ENCODE results near the gene SCP2D1. TPM values are rescaled to one million over a fixed set of nuclear protein-coding genes. Genes with fewer than 3 reads are reported as not detected.
A peak's percentile ranks its signal among the peaks of the same experiment; 100 is the strongest.

The SCP2D1 gene
- polyA plus RNA-seq, 1 of the 3 experiments (the other 2 are of a cell fraction) = not detected

DNA sequence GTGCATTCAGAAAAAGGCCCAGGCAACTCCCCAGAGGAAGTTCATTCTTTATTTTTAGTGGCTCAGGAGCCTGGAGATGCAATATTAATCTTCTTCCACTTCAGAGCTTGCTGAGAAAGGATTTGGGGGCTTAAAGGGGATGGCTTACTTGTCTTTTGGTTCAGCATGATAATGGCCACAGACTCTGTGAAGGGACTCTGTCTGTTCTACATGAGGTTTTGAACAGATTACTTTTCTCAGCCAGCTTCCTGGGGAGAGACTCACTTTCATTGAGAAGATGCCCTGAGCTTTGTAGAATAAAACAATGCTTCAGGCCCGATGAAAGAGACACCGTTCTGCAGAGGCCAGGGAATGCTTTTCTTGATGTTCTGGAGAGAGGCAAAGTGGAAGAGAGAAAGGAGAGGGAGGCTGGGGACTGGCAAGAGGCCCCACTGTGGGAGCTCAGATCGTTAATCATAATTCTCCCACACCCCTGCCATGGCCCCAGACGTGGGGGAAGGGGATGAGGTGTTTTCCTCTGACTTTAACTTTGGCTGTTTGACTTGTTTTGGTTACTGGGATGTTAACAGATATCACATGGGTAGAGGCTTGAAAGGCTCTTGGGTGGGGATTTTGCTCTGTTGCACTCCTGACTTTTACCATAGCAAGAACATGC, 19.1 kb downstream of the SCP2D1 start:
- TF ChIP-seq NRF1 (IDR thresholded peaks at IDR 0.05; ENCODE audit: low read depth, low read length) = no peak
- no peak for TF ChIP-seq YY1 (IDR thresholded peaks at IDR 0.05; ENCODE audit: low read depth)
- no peak for TF ChIP-seq FOSL2 (IDR thresholded peaks at IDR 0.05; ENCODE audit: borderline replicate concordance, low read depth)
- no peak for TF ChIP-seq NFIC (IDR thresholded peaks at IDR 0.05; ENCODE audit: borderline replicate concordance)
- TF ChIP-seq ELF1 (IDR thresholded peaks at IDR 0.05) = no peak
- no peak for TF ChIP-seq RCOR1 (IDR thresholded peaks at IDR 0.05; ENCODE audit: low read length)
- TF ChIP-seq, protein P1, sequence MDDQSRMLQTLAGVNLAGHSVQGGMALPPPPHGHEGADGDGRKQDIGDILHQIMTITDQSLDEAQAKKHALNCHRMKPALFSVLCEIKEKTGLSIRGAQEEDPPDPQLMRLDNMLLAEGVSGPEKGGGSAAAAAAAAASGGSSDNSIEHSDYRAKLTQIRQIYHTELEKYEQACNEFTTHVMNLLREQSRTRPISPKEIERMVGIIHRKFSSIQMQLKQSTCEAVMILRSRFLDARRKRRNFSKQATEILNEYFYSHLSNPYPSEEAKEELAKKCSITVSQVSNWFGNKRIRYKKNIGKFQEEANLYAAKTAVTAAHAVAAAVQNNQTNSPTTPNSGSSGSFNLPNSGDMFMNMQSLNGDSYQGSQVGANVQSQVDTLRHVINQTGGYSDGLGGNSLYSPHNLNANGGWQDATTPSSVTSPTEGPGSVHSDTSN (IDR thresholded peaks at IDR 0.05) = no peak
- TF ChIP-seq, protein P2, sequence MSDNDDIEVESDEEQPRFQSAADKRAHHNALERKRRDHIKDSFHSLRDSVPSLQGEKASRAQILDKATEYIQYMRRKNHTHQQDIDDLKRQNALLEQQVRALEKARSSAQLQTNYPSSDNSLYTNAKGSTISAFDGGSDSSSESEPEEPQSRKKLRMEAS (IDR thresholded peaks at IDR 0.05; ENCODE audit: low read depth) = no peak
- Histone ChIP-seq H2AFZ (ENCODE audit: low read depth) (peak overlapping the region; percentile 69; the same call in 1 of the 2 replicates), H3K36me3 (replicated peaks in 1 of 2; ENCODE audit: control insufficient read depth in 1 of 2, insufficient read depth in 2 of 2, low read length in 1 of 2) (no peaks in the 10 kb centered on the region), H3K4me3 (ENCODE audit: low read depth in 2 of 2, low read length in 1 of 2) (no peak overlapping the region), H3K27ac (ENCODE audit: low read depth in 2 of 2, low read length in 1 of 2) (peak overlapping the region in 1 of 2 experiments; percentile 62; a peak in 3 of 4 replicates), H3K9me3 (no peaks in the 10 kb centered on the region), H3K4me1 (ENCODE audit: control insufficient read depth in 1 of 2, insufficient read depth in 2 of 2, low read depth in 1 of 2, low read length in 1 of 2) (peaks cover 0 to 11% of the 10 kb centered on the region in 2 experiments; a peak in 1 of 4 replicates), H3K79me2 (ENCODE audit: insufficient read depth) (no peaks in the 10 kb centered on the region), H3K9ac (peak overlapping the region; percentile 35; the same call in 1 of the 2 replicates), H3K27me3 (ENCODE audit: insufficient read depth) (no peaks in the 10 kb centered on the region), H3K4me2 (peak overlapping the region; percentile 43), H3K9me2 (no peaks in the 10 kb centered on the region), H3F3A (replicated peaks; ENCODE audit: insufficient read depth) (peaks cover 13% of the 10 kb centered on the region), H4K20me1 (ENCODE audit: insufficient read depth) (no peaks in the 10 kb centered on the region)
- 23% methylated on average over 4 of the region's 4 CpGs for WGBS (ENCODE audit: low lambda C conversion rate)
- no peak for DNase-seq
- POLR2A ChIA-PET = no interaction called here
- CTCF ChIA-PET = no interaction called here

DNA sequence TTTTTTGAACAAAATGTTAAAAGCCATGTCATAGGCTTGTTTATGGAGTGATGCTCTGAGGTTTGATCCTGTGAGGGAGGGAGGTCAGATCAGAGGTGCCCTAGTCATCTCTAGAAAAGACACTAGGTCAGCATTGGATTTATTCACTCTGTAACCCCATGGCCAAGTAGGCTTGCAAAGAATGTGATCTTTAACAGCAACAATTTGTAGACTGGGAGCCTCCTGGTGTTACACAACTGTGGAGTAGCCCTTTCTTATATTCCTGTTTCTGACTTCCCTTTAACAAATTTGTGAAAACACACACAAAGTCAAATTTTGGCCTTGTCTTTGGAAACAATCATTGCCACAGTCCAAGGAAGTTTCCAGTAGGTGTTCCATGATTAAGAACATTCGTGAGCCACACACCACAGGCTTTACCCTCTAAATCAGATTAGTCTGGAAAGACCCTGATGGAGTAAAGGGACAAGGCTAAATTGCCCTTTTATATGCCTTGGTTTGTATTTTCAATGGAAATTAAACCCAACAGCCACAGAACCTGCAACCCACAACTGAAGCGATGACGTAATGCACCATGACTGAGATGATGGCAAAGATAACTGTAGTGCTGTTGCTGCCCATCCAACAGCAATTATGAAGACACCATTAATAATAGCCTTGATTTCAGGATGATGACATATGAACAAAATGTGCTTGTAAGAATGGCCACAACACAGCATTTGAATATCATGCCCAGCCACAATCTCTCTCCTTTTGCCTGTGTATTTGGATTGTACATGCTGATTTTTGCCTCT, 22.1 kb downstream of the SCP2D1 start:
- DNase-seq = no peak
- ChIA-PET POLR2A (no interaction called here), CTCF (no interaction called here)

More for the DNA sequence above, 22.1 kb downstream of the SCP2D1 start:
- no peaks in the 10 kb centered on the region for H3K9me2 ChIP-seq
- 33% methylated on average over 3 of the region's 3 CpGs for WGBS (ENCODE audit: low lambda C conversion rate)
- no peak overlapping the region for H3K27ac ChIP-seq (ENCODE audit: low read depth in 2 of 2, low read length in 1 of 2)
- H3K4me2 ChIP-seq = no peak overlapping the region
- H3K27me3 ChIP-seq (ENCODE audit: insufficient read depth) = no peaks in the 10 kb centered on the region
- no peaks in the 10 kb centered on the region for H3K36me3 ChIP-seq (replicated peaks in 1 of 2; ENCODE audit: control insufficient read depth in 1 of 2, insufficient read depth in 2 of 2, low read length in 1 of 2)
- H4K20me1 ChIP-seq (ENCODE audit: insufficient read depth) = no peaks in the 10 kb centered on the region
- no peak overlapping the region for H3K9ac ChIP-seq
- H3K4me1 ChIP-seq (ENCODE audit: control insufficient read depth in 1 of 2, insufficient read depth in 2 of 2, low read depth in 1 of 2, low read length in 1 of 2) = peaks cover 0 to 11% of the 10 kb centered on the region in 2 experiments; a peak in 1 of 4 replicates
- peaks cover 13% of the 10 kb centered on the region for H3F3A ChIP-seq (replicated peaks; ENCODE audit: insufficient read depth)
- no peak overlapping the region for H2AFZ ChIP-seq (ENCODE audit: low read depth)
- no peak overlapping the region for H3K4me3 ChIP-seq (ENCODE audit: low read depth in 2 of 2, low read length in 1 of 2)
- H3K9me3 ChIP-seq = no peaks in the 10 kb centered on the region
- TF ChIP-seq, protein P3, sequence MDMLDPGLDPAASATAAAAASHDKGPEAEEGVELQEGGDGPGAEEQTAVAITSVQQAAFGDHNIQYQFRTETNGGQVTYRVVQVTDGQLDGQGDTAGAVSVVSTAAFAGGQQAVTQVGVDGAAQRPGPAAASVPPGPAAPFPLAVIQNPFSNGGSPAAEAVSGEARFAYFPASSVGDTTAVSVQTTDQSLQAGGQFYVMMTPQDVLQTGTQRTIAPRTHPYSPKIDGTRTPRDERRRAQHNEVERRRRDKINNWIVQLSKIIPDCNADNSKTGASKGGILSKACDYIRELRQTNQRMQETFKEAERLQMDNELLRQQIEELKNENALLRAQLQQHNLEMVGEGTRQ (IDR thresholded peaks at IDR 0.05; ENCODE audit: borderline replicate concordance, low read depth, low read length) = no peak
- TF ChIP-seq JUND (IDR thresholded peaks at IDR 0.05) = peak; percentile 36; the same call in 1 of the 2 replicates
- TF ChIP-seq TCF12 (IDR thresholded peaks at IDR 0.05) = peak; percentile 41; the same call in 1 of the 2 replicates
- TF ChIP-seq, protein P4, sequence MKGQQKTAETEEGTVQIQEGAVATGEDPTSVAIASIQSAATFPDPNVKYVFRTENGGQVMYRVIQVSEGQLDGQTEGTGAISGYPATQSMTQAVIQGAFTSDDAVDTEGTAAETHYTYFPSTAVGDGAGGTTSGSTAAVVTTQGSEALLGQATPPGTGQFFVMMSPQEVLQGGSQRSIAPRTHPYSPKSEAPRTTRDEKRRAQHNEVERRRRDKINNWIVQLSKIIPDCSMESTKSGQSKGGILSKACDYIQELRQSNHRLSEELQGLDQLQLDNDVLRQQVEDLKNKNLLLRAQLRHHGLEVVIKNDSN (IDR thresholded peaks at IDR 0.05; ENCODE audit: borderline replicate concordance, low read depth) = no peak
- TF ChIP-seq, protein P1 (IDR thresholded peaks at IDR 0.05) = peak; percentile 54
- peak in 1 of 2 experiments; percentile 24; a peak in 1 of 4 replicates for TF ChIP-seq EP300 (IDR thresholded peaks at IDR 0.05; ENCODE audit: borderline replicate concordance in 1 of 2, low read depth in 1 of 2, low read length in 1 of 2)
- no peaks in the 10 kb centered on the region for H3K79me2 ChIP-seq (ENCODE audit: insufficient read depth)
